Measurements from ENCODE around the gene TUFM.

DNA sequence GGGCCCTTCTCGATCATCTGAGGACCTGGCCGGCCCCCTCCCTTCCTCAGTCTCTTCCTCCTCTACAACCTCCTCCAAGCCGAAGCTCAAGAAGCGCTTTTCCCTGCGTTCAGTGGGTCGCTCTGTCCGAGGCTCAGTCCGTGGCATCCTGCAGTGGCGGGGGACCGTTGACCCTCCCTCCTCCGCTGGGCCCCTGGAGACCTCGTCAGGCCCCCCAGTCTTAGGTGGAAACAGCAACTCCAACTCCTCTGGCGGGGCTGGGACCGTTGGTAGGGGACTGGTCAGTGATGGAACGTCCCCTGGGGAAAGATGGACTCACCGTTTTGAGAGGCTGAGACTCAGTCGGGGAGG, 20.3 kb upstream of the TUFM start:
- TF ChIP-seq POLR2A (IDR thresholded peaks at IDR 0.05; ENCODE audit: low read depth, low read length) (no peak), TAF1 (IDR thresholded peaks at IDR 0.05; ENCODE audit: borderline replicate concordance, low read depth, low read length) (no peak)

Data from GM12892 (cell line).